ENCODE results near the gene RPTOR.

- TF ChIP-seq TCF4 (CRISPR knock-in tag; IDR thresholded peaks at IDR 0.05; ENCODE audit: borderline replicate concordance) (no peak), PATZ1 (CRISPR knock-in tag; IDR thresholded peaks at IDR 0.05; ENCODE audit: borderline replicate concordance) (no peak), ZC3H10 (CRISPR knock-in tag; IDR thresholded peaks at IDR 0.05) (no peak), BACH2 (CRISPR knock-in tag; IDR thresholded peaks at IDR 0.05; ENCODE audit: borderline replicate concordance) (no peak), RARB (CRISPR knock-in tag; IDR thresholded peaks at IDR 0.05) (no peak), OSR1 (CRISPR knock-in tag; IDR thresholded peaks at IDR 0.05) (no peak), ZNF565 (CRISPR knock-in tag; conservative IDR thresholded peaks at IDR 0.05; ENCODE audit: low read depth) (no peak), CREB5 (CRISPR knock-in tag; IDR thresholded peaks at IDR 0.05; ENCODE audit: low read depth) (no peak)
Measured at GRCh38 chr17:80782536-80783427, 238.1 kb downstream of the RPTOR start.

Measured in SK-N-SH treated with all-trans-retinoic acid at 6 μM for 48 hours (cell line).